Thyroid gland (tissue), 4 donors: ENCODE results near the gene NKX1-2.

Experiments used
- CTCF ChIP-seq, 6 experiments: fragments of 200-600 bp in 3 of 6; fragments of 450-650 bp in 3 of 6; sonication (generic) in 3 of 6; IDR thresholded peaks; one replicate each; pipeline ENCODE4 v1.5.1; 2016 to 2019; ENCODE audit warnings: antibody characterized with exemption in 6 of 6, mild to moderate bottlenecking in 2 of 6, inconsistent platforms in 1 of 6, moderate library complexity in 1 of 6
- POLR2A ChIP-seq, 2 donors: fragments of 450-650 bp; IDR thresholded peaks; one replicate each; pipeline ENCODE4 v1.6.1; 2017; ENCODE audit warnings: antibody characterized with exemption in 2 of 2, mild to moderate bottlenecking in 2 of 2, moderate library complexity in 1 of 2

GRCh38 chr10:124450783-124451057 lies 885 bp upstream of the NKX1-2 start:
- no peak for TF ChIP-seq POLR2A (IDR thresholded peaks at IDR 0.05)
- TF ChIP-seq CTCF (IDR thresholded peaks at IDR 0.05) = no peak
